GM12864 (cell line): ENCODE measurements around the gene IGFLR1.
"Not testable (repeated sequence)": the region's sequence is repeated elsewhere in the genome, so short reads cannot be mapped to it uniquely, and the experiment has no call there.

Experiments used
- DNase-seq: peaks from one replicate; pipeline ENCODE4 v3.0.0-alpha.2; 2011; ENCODE audit warnings: low read depth
- H3K4me3 ChIP-seq: 2 replicates; pipeline ENCODE4 v1.5.1; 2011; ENCODE audit warnings: mild to moderate bottlenecking, low read depth, low read length, control low read depth
- CTCF ChIP-seq: IDR thresholded peaks from 2 replicates; pipeline ENCODE4 v1.5.1; 2011; ENCODE audit warnings: low read depth, mild to moderate bottlenecking, moderate library complexity, low read length, control low read depth, inconsistent platforms; ENCODE audit errors: missing control alignments

IGFLR1 gene

GRCh38 chr19:35693835-35694599 lies 48.2 kb downstream of the IGFLR1 start:
- no peak overlapping the region for H3K4me3 ChIP-seq
- TF ChIP-seq CTCF: peak; percentile 99
- DNase-seq: peak; percentile 77

- no peak for DNase-seq
- H3K4me3 ChIP-seq: no peak overlapping the region
- no peak for TF ChIP-seq CTCF
Observed at GRCh38 chr19:35693422-35693821, 48.8 kb downstream of the IGFLR1 start.

GRCh38 chr19:35692010-35692409 lies 50.2 kb downstream of the IGFLR1 start:
- H3K4me3 ChIP-seq: no peak overlapping the region
- DNase-seq: no peak
- no peak for TF ChIP-seq CTCF

- not testable (repeated sequence) for DNase-seq, H3K4me3 ChIP-seq
Observed at GRCh38 chr19:35691106-35691505, 51.1 kb downstream of the IGFLR1 start.

GRCh38 chr19:35689836-35690235 lies 52.4 kb downstream of the IGFLR1 start:
- DNase-seq: no peak
- no peak for TF ChIP-seq CTCF
- no peak overlapping the region for H3K4me3 ChIP-seq
